ENCODE measurements around the gene CASZ1.

CASZ1 gene

GRCh38 chr1:10688409-10688786, 108.0 kb downstream of the CASZ1 start:
- no peak for DNase-seq (ENCODE audit: insufficient read length, low spot score)

GRCh38 chr1:10687782-10688408, 108.6 kb downstream of the CASZ1 start:
- DNase-seq (ENCODE audit: insufficient read length, low spot score) (no peak), FAIRE-seq (no peak)

More at GRCh38 chr1:10688409-10688786, 108.0 kb downstream of the CASZ1 start:
- no peak for FAIRE-seq
- TF ChIP-seq SPI1 (IDR thresholded peaks at IDR 0.05; ENCODE audit: low read depth, low read length) (no peak), POLR2AphosphoS5 (IDR thresholded peaks at IDR 0.05; ENCODE audit: low read depth, low read length) (no peak), PAX5 (IDR thresholded peaks at IDR 0.05; ENCODE audit: insufficient read depth, low read length, severe bottlenecking) (no peak), TAF1 (IDR thresholded peaks at IDR 0.05; ENCODE audit: low read depth, low read length) (no peak), POLR2A (IDR thresholded peaks at IDR 0.05; ENCODE audit: low read depth, low read length) (no peak), POU2F2 (IDR thresholded peaks at IDR 0.05; ENCODE audit: low read depth, low read length) (no peak)

GRCh38 chr1:10687251-10687651, 109.2 kb downstream of the CASZ1 start:
- DNase-seq (ENCODE audit: insufficient read length, low spot score) (no peak), FAIRE-seq (no peak)
- TF ChIP-seq POU2F2 (IDR thresholded peaks at IDR 0.05; ENCODE audit: low read depth, low read length) (no peak), PAX5 (IDR thresholded peaks at IDR 0.05; ENCODE audit: insufficient read depth, low read length, severe bottlenecking) (no peak), TAF1 (IDR thresholded peaks at IDR 0.05; ENCODE audit: low read depth, low read length) (no peak), SPI1 (IDR thresholded peaks at IDR 0.05; ENCODE audit: low read depth, low read length) (no peak), POLR2A (IDR thresholded peaks at IDR 0.05; ENCODE audit: low read depth, low read length) (no peak), POLR2AphosphoS5 (IDR thresholded peaks at IDR 0.05; ENCODE audit: low read depth, low read length) (no peak)

More at GRCh38 chr1:10687782-10688408, 108.6 kb downstream of the CASZ1 start:
- TF ChIP-seq SPI1 (IDR thresholded peaks at IDR 0.05; ENCODE audit: low read depth, low read length) (no peak), POLR2AphosphoS5 (IDR thresholded peaks at IDR 0.05; ENCODE audit: low read depth, low read length) (no peak), PAX5 (IDR thresholded peaks at IDR 0.05; ENCODE audit: insufficient read depth, low read length, severe bottlenecking) (no peak), POLR2A (IDR thresholded peaks at IDR 0.05; ENCODE audit: low read depth, low read length) (no peak), TAF1 (IDR thresholded peaks at IDR 0.05; ENCODE audit: low read depth, low read length) (no peak), POU2F2 (IDR thresholded peaks at IDR 0.05; ENCODE audit: low read depth, low read length) (no peak)

- TF ChIP-seq POU2F2 (IDR thresholded peaks at IDR 0.05; ENCODE audit: low read depth, low read length) (no peak), TAF1 (IDR thresholded peaks at IDR 0.05; ENCODE audit: low read depth, low read length) (no peak), POLR2A (IDR thresholded peaks at IDR 0.05; ENCODE audit: low read depth, low read length) (no peak), PAX5 (IDR thresholded peaks at IDR 0.05; ENCODE audit: insufficient read depth, low read length, severe bottlenecking) (no peak), SPI1 (IDR thresholded peaks at IDR 0.05; ENCODE audit: low read depth, low read length) (no peak), POLR2AphosphoS5 (IDR thresholded peaks at IDR 0.05; ENCODE audit: low read depth, low read length) (no peak)
- DNase-seq (ENCODE audit: insufficient read length, low spot score): no peak
These were observed 109.9 kb downstream of the CASZ1 start for GRCh38 chr1:10686404-10687040.

GRCh38 chr1:10685808-10686403, 110.5 kb downstream of the CASZ1 start:
- TF ChIP-seq SPI1 (IDR thresholded peaks at IDR 0.05; ENCODE audit: low read depth, low read length) (no peak), POLR2A (IDR thresholded peaks at IDR 0.05; ENCODE audit: low read depth, low read length) (no peak), PAX5 (IDR thresholded peaks at IDR 0.05; ENCODE audit: insufficient read depth, low read length, severe bottlenecking) (no peak), TAF1 (IDR thresholded peaks at IDR 0.05; ENCODE audit: low read depth, low read length) (no peak), POU2F2 (IDR thresholded peaks at IDR 0.05; ENCODE audit: low read depth, low read length) (no peak), POLR2AphosphoS5 (IDR thresholded peaks at IDR 0.05; ENCODE audit: low read depth, low read length) (no peak)
- DNase-seq (ENCODE audit: insufficient read length, low spot score): no peak
- FAIRE-seq: no peak

More at GRCh38 chr1:10686404-10687040, 109.9 kb downstream of the CASZ1 start:
- no peak for FAIRE-seq

GRCh38 chr1:10685196-10685807, 111.1 kb downstream of the CASZ1 start:
- DNase-seq (ENCODE audit: insufficient read length, low spot score) (no peak), FAIRE-seq (no peak)
- no peak for TF ChIP-seq PAX5 (IDR thresholded peaks at IDR 0.05; ENCODE audit: insufficient read depth, low read length, severe bottlenecking)
- TF ChIP-seq POLR2AphosphoS5 (IDR thresholded peaks at IDR 0.05; ENCODE audit: low read depth, low read length): no peak
- no peak for TF ChIP-seq TAF1 (IDR thresholded peaks at IDR 0.05; ENCODE audit: low read depth, low read length)
- TF ChIP-seq POU2F2 (IDR thresholded peaks at IDR 0.05; ENCODE audit: low read depth, low read length): no peak
- no peak for TF ChIP-seq POLR2A (IDR thresholded peaks at IDR 0.05; ENCODE audit: low read depth, low read length)
- TF ChIP-seq SPI1 (IDR thresholded peaks at IDR 0.05; ENCODE audit: low read depth, low read length): no peak

GRCh38 chr1:10684221-10684620, 112.2 kb downstream of the CASZ1 start:
- FAIRE-seq: no peak
- TF ChIP-seq PAX5 (IDR thresholded peaks at IDR 0.05; ENCODE audit: insufficient read depth, low read length, severe bottlenecking) (no peak), POLR2A (IDR thresholded peaks at IDR 0.05; ENCODE audit: low read depth, low read length) (no peak), POLR2AphosphoS5 (IDR thresholded peaks at IDR 0.05; ENCODE audit: low read depth, low read length) (no peak), POU2F2 (IDR thresholded peaks at IDR 0.05; ENCODE audit: low read depth, low read length) (no peak), TAF1 (IDR thresholded peaks at IDR 0.05; ENCODE audit: low read depth, low read length) (no peak), SPI1 (IDR thresholded peaks at IDR 0.05; ENCODE audit: low read depth, low read length) (no peak)
- DNase-seq (ENCODE audit: insufficient read length, low spot score): no peak

- no peak for DNase-seq (ENCODE audit: insufficient read length, low spot score)
These were observed 113.8 kb downstream of the CASZ1 start for GRCh38 chr1:10682449-10683309.

More at GRCh38 chr1:10682449-10683309, 113.8 kb downstream of the CASZ1 start:
- FAIRE-seq: no peak
- TF ChIP-seq POU2F2 (IDR thresholded peaks at IDR 0.05; ENCODE audit: low read depth, low read length) (no peak), SPI1 (IDR thresholded peaks at IDR 0.05; ENCODE audit: low read depth, low read length) (no peak), POLR2A (IDR thresholded peaks at IDR 0.05; ENCODE audit: low read depth, low read length) (no peak), TAF1 (IDR thresholded peaks at IDR 0.05; ENCODE audit: low read depth, low read length) (no peak), POLR2AphosphoS5 (IDR thresholded peaks at IDR 0.05; ENCODE audit: low read depth, low read length) (no peak)
